Mononuclear cell (primary cell): Measurements from ENCODE around the gene CD48. TPM values are rescaled to one million over a fixed set of nuclear protein-coding genes. Genes with fewer than 3 reads are reported as not detected.
A peak's percentile ranks its signal among the peaks of the same experiment; 100 is the strongest.
"Not testable (repeated sequence)": the region's sequence is repeated elsewhere in the genome, so short reads cannot be mapped to it uniquely, and the experiment has no call there.

ENCODE experiments used
- H3K27me3 ChIP-seq: 2 replicates; pipeline ENCODE4 v1.6.0; 2011; ENCODE audit warnings: low read length, control low read depth; ENCODE audit not compliant: insufficient read depth
- H3K4me1 ChIP-seq: 2 replicates; pipeline ENCODE4 v1.5.1; 2011; ENCODE audit warnings: mild to moderate bottlenecking, low read length, control low read depth; ENCODE audit not compliant: insufficient read depth
- H3K4me3 ChIP-seq: 2 replicates; pipeline ENCODE4 v1.5.1; 2011; ENCODE audit warnings: mild to moderate bottlenecking, low read length, moderate library complexity
- H3K9me3 ChIP-seq: 2 replicates; pipeline ENCODE4 v1.5.1; 2011; ENCODE audit warnings: low read depth, mild to moderate bottlenecking, control low read depth, low read length
- total RNA-seq: library from RNA; depleted of rRNA; stranded (reverse); fragments of >200 nt; gene quantifications from one replicate; pipeline ENCODE4 v1.2.3, GENCODE V29; 2012

Gene CD48
- total RNA-seq, 1 donor = 996 TPM

DNA sequence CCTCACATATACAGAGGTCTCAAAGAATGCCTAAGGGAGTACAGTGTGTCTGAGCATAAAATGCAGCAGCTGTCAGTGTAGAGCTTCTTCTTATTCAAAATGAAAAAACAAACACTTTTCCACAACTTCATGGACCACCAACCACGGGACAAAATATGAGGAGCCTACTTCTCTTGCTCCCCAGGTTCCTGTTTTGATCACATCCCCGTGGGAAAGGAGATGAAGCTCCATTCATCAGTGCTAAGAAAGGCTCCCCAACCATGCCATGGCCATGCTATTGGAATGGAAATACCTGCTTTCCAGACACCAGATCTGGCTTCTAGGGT lies 383 bp downstream of the CD48 start:
- peak overlapping the region; percentile 97 for H3K4me3 ChIP-seq
- peaks cover 72% of the 10 kb centered on the region for H3K4me1 ChIP-seq
- H3K9me3 ChIP-seq = no peaks in the 10 kb centered on the region
- no peaks in the 10 kb centered on the region for H3K27me3 ChIP-seq

DNA sequence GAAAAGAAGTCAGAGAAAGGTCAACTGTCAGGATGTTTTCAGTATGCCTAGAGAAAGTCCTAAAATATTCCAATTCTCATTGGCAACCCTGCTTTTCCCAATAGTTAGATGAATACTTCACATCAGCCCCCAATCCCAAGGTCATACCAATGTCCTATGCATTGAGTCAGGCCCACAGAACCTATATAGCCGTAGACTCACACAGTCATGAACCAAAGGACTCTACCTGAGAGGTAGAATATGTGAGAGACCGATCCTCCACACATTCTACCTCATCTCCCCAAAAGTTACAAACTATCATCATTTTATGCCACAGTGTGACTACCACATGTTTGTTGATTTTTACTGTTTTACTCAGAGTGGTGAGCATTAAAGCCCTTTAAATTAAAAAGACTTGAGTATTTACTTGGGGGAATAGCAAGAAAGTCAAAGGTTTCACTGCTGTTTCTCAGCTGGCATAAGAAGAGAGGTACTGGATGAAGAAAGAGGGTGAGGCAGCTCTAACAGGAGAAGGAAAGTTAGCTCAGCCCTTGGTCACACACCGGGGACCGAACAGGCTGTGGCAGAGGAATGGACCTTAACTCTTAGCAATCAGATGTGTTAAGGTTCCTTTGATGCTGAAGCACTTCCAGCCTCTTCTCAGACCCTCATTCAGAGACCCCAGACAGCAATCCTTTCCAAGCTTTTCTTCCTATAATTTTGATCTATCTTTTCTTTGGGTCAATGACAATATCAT lies 937 bp downstream of the CD48 start:
- Histone ChIP-seq H3K9me3 (no peaks in the 10 kb centered on the region), H3K27me3 (no peaks in the 10 kb centered on the region), H3K4me3 (peak overlapping the region; percentile 97), H3K4me1 (peaks cover 78% of the 10 kb centered on the region)

DNA sequence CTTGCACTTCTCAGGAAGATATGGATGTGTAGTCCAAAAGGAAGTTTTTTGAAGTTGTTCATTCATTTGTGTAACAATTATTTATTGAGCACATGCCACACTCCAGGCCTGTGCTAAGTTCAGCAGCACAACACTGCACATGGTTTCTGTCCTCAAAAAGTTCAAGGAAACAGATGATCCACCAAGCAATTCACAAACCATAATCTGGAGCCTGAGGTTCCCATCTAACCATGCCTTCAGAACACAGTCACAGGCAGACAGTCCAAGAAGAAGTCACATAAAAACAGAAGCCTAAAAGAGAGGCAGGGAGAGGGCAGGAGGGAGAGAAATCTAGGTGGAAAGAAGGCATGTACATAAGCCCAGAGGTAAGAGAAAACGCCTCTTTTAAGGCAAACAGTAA lies 1.9 kb downstream of the CD48 start:
- Histone ChIP-seq H3K9me3 (no peaks in the 10 kb centered on the region), H3K4me3 (peak overlapping the region; percentile 97), H3K27me3 (no peaks in the 10 kb centered on the region), H3K4me1 (peaks cover 84% of the 10 kb centered on the region)

DNA sequence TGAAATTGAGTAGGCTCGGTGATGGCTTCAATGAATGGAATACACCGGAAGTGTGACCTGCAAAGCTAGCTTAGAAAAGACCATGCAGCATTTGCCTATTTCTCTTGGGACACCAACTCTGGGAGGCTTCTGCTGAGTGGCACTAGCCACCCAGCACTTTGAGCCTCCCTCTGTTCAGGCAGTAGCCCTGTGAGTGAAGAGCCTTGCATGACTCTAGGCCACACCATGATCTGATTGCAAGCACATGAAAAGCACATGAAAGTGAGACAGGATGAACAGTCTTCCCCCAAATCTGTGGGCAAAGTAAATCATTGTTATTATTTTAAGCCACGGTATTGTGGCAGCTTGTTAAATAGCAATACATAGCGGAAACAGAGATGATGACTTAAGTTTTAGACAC lies 2.8 kb downstream of the CD48 start:
- Histone ChIP-seq H3K4me1 (peaks cover 86% of the 10 kb centered on the region), H3K9me3 (no peaks in the 10 kb centered on the region), H3K4me3 (peak overlapping the region; percentile 97), H3K27me3 (no peaks in the 10 kb centered on the region)

DNA sequence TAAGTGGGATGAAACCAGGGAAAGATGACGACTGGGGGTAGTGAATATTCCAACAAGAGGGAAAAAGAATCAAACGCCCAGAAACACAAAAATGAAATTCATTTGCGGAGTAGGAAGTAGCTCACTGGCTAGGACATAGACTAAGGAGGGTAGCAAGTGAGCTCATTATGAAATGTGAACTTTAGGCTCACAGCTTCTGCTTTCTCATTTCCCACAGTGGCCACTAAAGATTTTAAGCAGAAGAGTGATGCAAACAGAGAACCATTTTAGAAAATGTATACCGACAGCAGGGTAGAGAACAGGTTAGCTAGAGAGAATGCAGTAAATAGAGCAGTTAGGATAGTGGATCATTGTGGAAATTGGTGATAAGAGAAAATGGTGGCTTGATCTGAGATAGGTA lies 3.5 kb downstream of the CD48 start:
- no peaks in the 10 kb centered on the region for H3K9me3 ChIP-seq
- H3K4me1 ChIP-seq = peaks cover 88% of the 10 kb centered on the region
- no peaks in the 10 kb centered on the region for H3K27me3 ChIP-seq
- peak overlapping the region; percentile 97 for H3K4me3 ChIP-seq

DNA sequence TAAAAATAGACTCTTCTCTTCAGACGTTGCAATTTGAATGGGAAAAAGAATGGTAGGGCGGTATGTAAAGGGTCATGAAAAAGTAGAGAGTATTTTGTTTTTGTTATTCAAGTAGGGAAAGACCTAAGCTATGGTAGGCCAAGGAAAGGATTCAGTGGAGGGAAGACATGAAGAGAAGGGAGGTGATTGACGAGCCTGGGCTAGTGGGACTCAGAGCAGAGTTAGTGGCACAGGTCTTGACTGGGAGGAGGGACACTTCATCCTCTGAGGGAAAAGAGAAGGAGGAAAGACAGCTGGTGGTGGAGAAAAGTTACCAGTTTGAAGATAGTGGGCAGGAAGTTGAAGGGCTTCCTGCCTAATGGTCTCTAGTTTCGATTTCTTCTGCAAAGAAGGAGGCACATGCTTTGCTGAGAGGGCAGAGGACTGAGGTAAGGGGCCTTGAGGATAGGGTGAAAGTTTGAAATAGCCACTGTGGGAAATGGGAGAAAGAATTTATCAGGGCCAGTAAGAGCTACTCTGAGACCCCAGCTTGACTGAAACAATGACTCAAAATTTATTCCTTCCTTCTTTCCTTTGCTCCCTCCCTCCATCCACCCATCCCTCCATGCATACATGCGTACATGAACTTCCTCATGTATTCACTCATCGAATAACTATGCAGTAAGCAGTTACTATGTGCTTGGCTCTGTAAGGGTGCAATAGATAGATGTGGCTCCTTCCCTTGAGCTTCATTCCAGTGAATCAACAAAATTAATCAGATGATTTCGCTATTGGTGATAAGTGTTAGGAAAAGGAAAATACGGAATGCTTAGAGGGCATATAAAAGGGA lies 4.2 kb downstream of the CD48 start:
- H3K4me3 ChIP-seq = peak overlapping the region; percentile 97
- no peaks in the 10 kb centered on the region for H3K27me3 ChIP-seq
- peaks cover 88% of the 10 kb centered on the region for H3K4me1 ChIP-seq
- H3K9me3 ChIP-seq = no peaks in the 10 kb centered on the region

DNA sequence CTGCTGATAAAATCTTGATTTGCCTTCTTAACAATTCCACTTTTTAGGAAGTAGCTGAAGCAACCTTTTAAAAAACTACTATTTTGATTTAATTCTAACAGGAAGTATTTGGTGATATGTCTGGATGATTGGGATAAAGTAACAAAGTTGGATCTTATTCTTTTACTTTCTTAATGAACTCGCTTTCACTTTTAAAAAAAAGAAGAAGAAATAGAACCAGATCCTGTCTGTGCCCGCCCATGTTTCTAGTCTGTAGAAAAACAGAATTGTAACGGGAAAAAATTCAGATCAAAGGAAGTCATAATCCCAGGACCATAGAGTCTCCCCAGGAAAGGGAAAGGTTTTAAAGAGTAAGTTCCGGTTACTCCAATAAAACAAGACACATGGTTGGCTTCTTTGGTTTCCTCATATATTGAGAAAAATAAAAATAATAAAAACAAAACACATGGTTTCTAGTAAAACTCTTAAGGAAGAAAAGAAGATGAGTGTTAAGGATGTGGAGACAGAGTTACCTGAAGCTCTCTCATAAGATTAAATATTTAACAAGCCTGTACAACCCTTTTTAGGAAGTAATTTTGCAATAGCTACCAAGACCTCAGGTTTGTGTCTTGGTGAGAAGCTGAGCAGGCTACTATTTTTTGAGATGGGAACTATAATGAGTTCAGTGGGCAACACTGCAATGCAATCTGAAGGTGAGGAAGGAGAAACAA lies 4.9 kb downstream of the CD48 start:
- no peaks in the 10 kb centered on the region for H3K27me3 ChIP-seq

DNA sequence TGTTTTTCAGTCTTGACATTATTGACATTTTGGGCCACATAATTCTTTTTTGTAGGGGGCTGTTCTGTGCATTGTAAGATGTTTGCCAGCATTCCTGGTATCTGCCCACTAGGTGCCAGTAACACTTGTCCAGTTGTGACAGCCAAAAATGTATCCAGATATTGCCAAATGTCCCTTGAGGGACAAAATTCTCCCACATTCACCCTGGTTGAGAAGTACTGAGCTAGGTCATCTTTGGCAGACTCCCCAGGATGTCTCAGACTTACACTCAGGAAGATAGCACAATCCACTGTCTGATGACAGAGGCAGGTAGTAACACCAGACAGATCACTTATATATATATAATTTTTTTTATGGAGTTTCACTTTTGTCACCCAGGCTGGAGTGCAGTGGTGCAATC lies 5.9 kb downstream of the CD48 start:
- H3K9me3 ChIP-seq = no peaks in the 10 kb centered on the region
- no peaks in the 10 kb centered on the region for H3K27me3 ChIP-seq
- peaks cover 96% of the 10 kb centered on the region for H3K4me1 ChIP-seq
- H3K4me3 ChIP-seq = no peak overlapping the region

More for the DNA sequence above, 4.9 kb downstream of the CD48 start:
- Histone ChIP-seq H3K4me3 (peak overlapping the region; percentile 97), H3K9me3 (no peaks in the 10 kb centered on the region), H3K4me1 (peaks cover 89% of the 10 kb centered on the region)

DNA sequence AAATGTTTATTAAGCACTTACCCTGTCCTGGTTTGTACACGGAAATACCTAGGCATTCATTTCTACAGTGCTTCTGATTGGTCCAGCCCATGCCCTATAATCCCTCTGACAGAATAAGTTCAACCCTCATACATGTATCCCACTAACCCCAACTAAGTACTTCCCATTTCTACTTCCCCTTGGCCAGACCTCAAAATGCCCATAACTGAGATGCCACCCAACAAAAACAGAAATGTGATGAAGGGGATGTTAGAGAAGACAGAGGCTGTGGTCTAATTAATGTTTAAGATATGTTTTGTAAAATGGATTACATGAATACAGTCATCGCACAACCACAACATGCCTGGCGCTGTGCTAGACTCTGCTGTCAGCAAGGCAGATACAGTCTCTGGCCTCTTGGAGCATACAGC lies 6.4 kb downstream of the CD48 start:
- H3K4me1 ChIP-seq = peaks cover 97% of the 10 kb centered on the region
- not testable (repeated sequence) for H3K27me3 ChIP-seq, H3K4me3 ChIP-seq, H3K9me3 ChIP-seq

DNA sequence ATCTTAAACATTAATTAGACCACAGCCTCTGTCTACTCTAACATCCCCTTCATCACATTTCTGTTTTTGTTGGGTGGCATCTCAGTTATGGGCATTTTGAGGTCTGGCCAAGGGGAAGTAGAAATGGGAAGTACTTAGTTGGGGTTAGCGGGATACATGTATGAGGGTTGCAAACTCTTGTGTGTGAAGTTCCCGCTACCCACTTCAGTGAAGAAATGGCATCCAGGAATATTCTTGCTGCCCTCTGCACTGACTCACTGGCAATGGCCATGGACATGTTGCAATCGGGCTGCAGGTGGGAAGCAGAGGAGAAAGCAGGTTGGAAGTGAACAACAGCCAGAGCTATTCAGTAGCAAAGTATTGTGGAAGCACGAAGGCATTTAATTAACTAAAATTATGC lies 7.4 kb downstream of the CD48 start:
- H3K27me3 ChIP-seq = no peaks in the 10 kb centered on the region
- H3K4me1 ChIP-seq = peaks cover 90% of the 10 kb centered on the region
- no peaks in the 10 kb centered on the region for H3K9me3 ChIP-seq
- no peak overlapping the region for H3K4me3 ChIP-seq

DNA sequence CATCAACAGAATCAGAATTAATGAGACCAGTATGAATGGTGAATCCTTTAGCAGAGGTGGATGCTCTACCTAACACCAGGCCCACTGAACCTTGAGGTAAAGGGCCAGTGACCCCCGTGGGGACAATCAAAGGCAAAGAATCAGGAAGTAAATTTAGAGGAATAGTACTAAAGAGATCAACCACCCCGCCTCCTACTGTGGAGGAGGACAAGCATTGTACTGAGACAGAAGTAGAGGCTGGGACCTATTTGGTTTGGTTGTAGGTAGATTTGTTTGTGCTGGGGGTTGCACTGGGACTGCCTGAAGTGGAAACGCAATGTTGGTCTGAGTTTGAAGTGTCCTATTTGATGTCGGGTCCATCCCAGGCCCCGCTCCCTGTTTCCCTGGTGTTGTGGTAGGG lies 9.5 kb downstream of the CD48 start:
- peaks cover 70% of the 10 kb centered on the region for H3K4me1 ChIP-seq
- no peaks in the 10 kb centered on the region for H3K27me3 ChIP-seq
- H3K9me3 ChIP-seq = no peaks in the 10 kb centered on the region
- no peak overlapping the region for H3K4me3 ChIP-seq

DNA sequence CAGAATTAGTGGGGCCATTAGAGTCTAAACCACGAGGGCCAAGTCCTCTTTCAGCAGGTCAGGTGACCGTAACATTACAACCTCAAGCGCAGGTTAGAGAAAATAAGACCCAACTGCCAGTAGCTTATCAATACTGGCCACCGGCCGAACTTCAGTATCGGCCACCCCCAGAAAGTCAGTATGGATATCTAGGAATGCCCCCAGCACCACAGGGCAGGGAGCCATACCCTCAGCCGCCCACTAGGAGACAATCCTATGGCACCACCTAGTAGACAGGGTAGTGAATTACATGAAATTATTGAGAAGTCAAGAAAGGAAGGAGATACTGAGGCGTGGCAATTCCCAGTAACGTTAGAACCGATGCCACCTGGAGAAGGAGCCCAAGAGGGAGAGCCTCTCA lies 19.2 kb downstream of the CD48 start:
- H3K4me3 ChIP-seq, H3K9me3 ChIP-seq, H3K27me3 ChIP-seq: not testable (repeated sequence)
- peaks cover 19% of the 10 kb centered on the region for H3K4me1 ChIP-seq

DNA sequence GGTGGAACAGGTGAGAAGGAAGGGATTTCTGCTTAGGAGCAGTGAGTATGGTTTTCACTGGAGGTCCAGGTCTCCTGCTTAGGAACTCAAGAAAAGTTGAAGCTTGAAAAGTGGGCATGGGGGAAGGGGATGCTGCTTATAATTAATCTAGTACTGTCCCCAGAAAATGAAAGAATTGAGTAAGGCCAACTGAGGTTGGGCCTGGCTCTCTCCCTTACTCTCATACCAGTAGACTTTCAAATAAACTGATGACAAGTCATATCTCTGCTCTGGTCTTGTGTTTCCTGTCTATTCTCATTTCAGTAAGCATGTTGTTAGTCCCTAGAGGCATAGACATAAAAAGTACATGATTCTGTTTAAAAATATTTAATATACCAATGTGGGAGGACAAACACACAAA lies 26.4 kb downstream of the CD48 start:
- no peaks in the 10 kb centered on the region for H3K9me3 ChIP-seq
- peaks cover 62% of the 10 kb centered on the region for H3K4me1 ChIP-seq
- no peaks in the 10 kb centered on the region for H3K27me3 ChIP-seq
- H3K4me3 ChIP-seq = no peak overlapping the region

DNA sequence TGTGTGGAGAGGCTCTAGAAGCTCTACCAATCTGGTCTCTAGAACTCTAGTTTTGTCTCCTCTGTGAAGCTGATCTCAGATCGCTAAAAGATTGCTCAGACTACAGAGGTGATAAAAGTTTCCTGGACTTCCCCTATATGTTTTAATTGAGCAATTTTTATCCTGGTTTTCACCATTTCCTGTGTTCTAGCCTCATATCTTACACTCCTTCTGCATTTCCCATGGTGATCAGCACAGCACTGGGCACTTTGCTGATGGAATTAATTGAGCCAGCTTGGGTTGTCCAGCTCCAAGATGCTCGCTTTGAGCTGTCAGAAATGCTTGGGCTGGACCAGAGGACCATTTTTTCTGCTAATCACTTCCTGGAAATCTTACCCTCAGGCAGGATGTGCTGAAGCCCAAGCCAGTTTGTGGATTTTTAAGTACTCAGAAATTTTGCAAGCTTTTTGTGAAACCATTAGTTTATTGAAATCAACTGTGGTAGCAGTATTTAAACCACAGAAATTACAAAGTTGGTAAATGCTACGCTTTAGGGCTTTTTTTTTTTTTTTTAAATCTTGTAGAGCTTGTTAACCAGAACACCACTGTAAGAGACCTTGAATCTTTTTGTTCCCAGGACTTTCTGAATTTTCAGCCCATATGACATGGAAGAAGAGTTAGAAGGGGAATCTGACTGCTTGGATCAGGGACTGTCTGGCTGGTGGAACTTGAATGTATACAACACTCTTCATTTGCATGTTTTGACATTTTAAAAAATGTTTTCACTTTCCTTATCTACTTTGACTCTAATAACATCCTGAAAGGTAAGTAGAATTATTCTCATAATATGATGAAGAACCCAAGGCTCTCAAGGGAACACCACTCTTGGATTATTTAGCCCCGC lies 28.4 kb downstream of the CD48 start:
- no peak overlapping the region for H3K4me3 ChIP-seq

DNA sequence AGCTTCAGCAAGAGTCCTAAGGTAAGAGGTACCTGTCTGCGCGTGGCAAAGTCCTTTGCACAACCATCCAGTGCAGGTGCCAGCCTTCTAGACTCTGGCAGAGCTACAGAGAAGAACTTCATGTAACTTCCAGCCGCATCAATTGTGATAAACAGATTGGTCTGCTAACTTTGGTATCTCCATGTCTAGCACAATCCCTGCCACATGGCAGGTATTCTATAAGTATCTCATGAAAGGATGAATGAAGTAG lies 29.8 kb downstream of the CD48 start:
- H3K4me1 ChIP-seq = peaks cover 54% of the 10 kb centered on the region
- no peaks in the 10 kb centered on the region for H3K27me3 ChIP-seq
- H3K4me3 ChIP-seq = no peak overlapping the region
- H3K9me3 ChIP-seq = no peaks in the 10 kb centered on the region

More for the DNA sequence above, 28.4 kb downstream of the CD48 start:
- H3K4me1 ChIP-seq = peaks cover 54% of the 10 kb centered on the region
- no peaks in the 10 kb centered on the region for H3K27me3 ChIP-seq
- no peaks in the 10 kb centered on the region for H3K9me3 ChIP-seq
